Measurements from ENCODE around the gene MOCOS. TPM values are rescaled to one million over a fixed set of nuclear protein-coding genes. Genes with fewer than 3 reads are reported as not detected.
"Not testable (repeated sequence)": the region's sequence is repeated elsewhere in the genome, so short reads cannot be mapped to it uniquely, and the experiment has no call there.

The MOCOS gene
- total RNA-seq, 1 donor from 2014 or later, result 5.8 TPM

GRCh38 chr18:36197511-36198166 is 10.3 kb downstream of the MOCOS start:
- DNase-seq (ENCODE audit: low spot score), result no peak

- peak; percentile 81 for DNase-seq (ENCODE audit: low spot score)
Observed at GRCh38 chr18:36199691-36200295, 12.5 kb downstream of the MOCOS start.

- DNase-seq (ENCODE audit: low spot score), result no peak
Observed at GRCh38 chr18:36200354-36200771, 13.1 kb downstream of the MOCOS start.

- no peak for DNase-seq (ENCODE audit: low spot score)
Observed at GRCh38 chr18:36201765-36202164, 14.5 kb downstream of the MOCOS start.

- DNase-seq (ENCODE audit: low spot score), result peak; percentile 22
Observed at GRCh38 chr18:36203360-36203895, 16.1 kb downstream of the MOCOS start.

GRCh38 chr18:36205166-36205565 is 17.9 kb downstream of the MOCOS start:
- peak; percentile 26 for DNase-seq (ENCODE audit: low spot score)

GRCh38 chr18:36207303-36207702 is 20.0 kb downstream of the MOCOS start:
- DNase-seq (ENCODE audit: low spot score), result no peak

GRCh38 chr18:36207969-36208368 is 20.7 kb downstream of the MOCOS start:
- DNase-seq (ENCODE audit: low spot score), result not testable (repeated sequence)

GRCh38 chr18:36211612-36212065 is 24.3 kb downstream of the MOCOS start:
- DNase-seq (ENCODE audit: low spot score), result peak; percentile 55

- DNase-seq (ENCODE audit: low spot score), result peak; percentile 55
Observed at GRCh38 chr18:36212301-36213171, 25.2 kb downstream of the MOCOS start.

GRCh38 chr18:36214811-36215210 is 27.5 kb downstream of the MOCOS start:
- DNase-seq (ENCODE audit: low spot score), result no peak

GRCh38 chr18:36215577-36215976 is 28.3 kb downstream of the MOCOS start:
- DNase-seq (ENCODE audit: low spot score), result no peak

- DNase-seq (ENCODE audit: low spot score), result no peak
Observed at GRCh38 chr18:36217348-36217747, 30.1 kb downstream of the MOCOS start.

GRCh38 chr18:36229188-36229587 is 41.9 kb downstream of the MOCOS start:
- DNase-seq (ENCODE audit: low spot score), result no peak

- DNase-seq (ENCODE audit: low spot score), result not testable (repeated sequence)
Observed at GRCh38 chr18:36240510-36240909, 53.2 kb downstream of the MOCOS start.

GRCh38 chr18:36241831-36242230 is 54.5 kb downstream of the MOCOS start:
- no peak for DNase-seq (ENCODE audit: low spot score)

GRCh38 chr18:36247036-36247435 is 59.7 kb downstream of the MOCOS start:
- no peak for DNase-seq (ENCODE audit: low spot score)

GRCh38 chr18:36249392-36249791 is 62.1 kb downstream of the MOCOS start:
- DNase-seq (ENCODE audit: low spot score), result no peak

- DNase-seq (ENCODE audit: low spot score), result no peak
Observed at GRCh38 chr18:36250827-36251226, 63.5 kb downstream of the MOCOS start.

GRCh38 chr18:36255072-36255698 is 67.9 kb downstream of the MOCOS start:
- no peak for DNase-seq (ENCODE audit: low spot score)

GRCh38 chr18:36256094-36256493 is 68.8 kb downstream of the MOCOS start:
- no peak for DNase-seq (ENCODE audit: low spot score)
